ENCODE data around the gene C4orf54.

Gene C4orf54

GRCh38 chr4:99657798-99658197, at the start of gene C4orf54:
C4orf54 (minus strand) TSS chr4:99657828; CDS start chr4:99654648, 3,180 bp downstream.
- DNase-seq: no peak

GRCh38 chr4:99705891-99706290, 48.3 kb upstream of the C4orf54 start:
- DNase-seq: no peak

GRCh38 chr4:99696801-99697200, 39.2 kb upstream of the C4orf54 start:
- no peak for DNase-seq

GRCh38 chr4:99693140-99693539, 35.5 kb upstream of the C4orf54 start:
- DNase-seq: no peak

GRCh38 chr4:99690990-99691389, 33.4 kb upstream of the C4orf54 start:
- no peak for DNase-seq

- no peak for DNase-seq
Measured at GRCh38 chr4:99690472-99690871, 32.8 kb upstream of the C4orf54 start.

GRCh38 chr4:99687120-99687519, 29.5 kb upstream of the C4orf54 start:
- DNase-seq: no peak

- DNase-seq: no peak
Measured at GRCh38 chr4:99685234-99685633, 27.6 kb upstream of the C4orf54 start.

GRCh38 chr4:99683895-99684294, 26.3 kb upstream of the C4orf54 start:
- DNase-seq: no peak

GRCh38 chr4:99679976-99680375, 22.3 kb upstream of the C4orf54 start:
- no peak for DNase-seq

GRCh38 chr4:99679204-99679603, 21.6 kb upstream of the C4orf54 start:
- peak in 8 of 58 donors; percentile 1 to 35 (median 3) for DNase-seq

- DNase-seq: no peak
Measured at GRCh38 chr4:99677161-99677560, 19.5 kb upstream of the C4orf54 start.

- no peak for DNase-seq
Measured at GRCh38 chr4:99670409-99671073, 12.9 kb upstream of the C4orf54 start.

GRCh38 chr4:99669084-99669483, 11.5 kb upstream of the C4orf54 start:
- no peak for DNase-seq

- DNase-seq: no peak
Measured at GRCh38 chr4:99668472-99668871, 10.8 kb upstream of the C4orf54 start.

- DNase-seq: no peak
Measured at GRCh38 chr4:99665983-99666382, 8.4 kb upstream of the C4orf54 start.

- no peak for DNase-seq
Measured at GRCh38 chr4:99664716-99665115, 7.1 kb upstream of the C4orf54 start.

GRCh38 chr4:99661907-99662306, 4.3 kb upstream of the C4orf54 start:
- no peak for DNase-seq

- no peak for DNase-seq
Measured at GRCh38 chr4:99658666-99659065, 1.0 kb upstream of the C4orf54 start.

GRCh38 chr4:99655308-99656081, 2.1 kb downstream of the C4orf54 start:
- no peak for DNase-seq

GRCh38 chr4:99654361-99654761, 3.3 kb downstream of the C4orf54 start:
- no peak for DNase-seq

- DNase-seq: no peak
Measured at GRCh38 chr4:99653916-99654315, 3.7 kb downstream of the C4orf54 start.
